H1 (cell line): ENCODE results near the gene HOXD11. TPM values are rescaled to one million over a fixed set of nuclear protein-coding genes. Genes with fewer than 3 reads are reported as not detected.

Experiments used
- CTCF ChIA-PET: fragments of 300-600 bp; sonication (Branson Sonifier 250); formaldehyde crosslinking; loops from one replicate; lab custom pipeline; 2021; ENCODE audit not compliant: partially characterized antibody; lab: Charles Lee
- POLR2A ChIA-PET: fragments of 300-600 bp; sonication (Branson Sonifier 250); formaldehyde crosslinking; loops from one replicate; lab custom pipeline; 2021; ENCODE audit warnings: inconsistent platforms; ENCODE audit not compliant: partially characterized antibody; lab: Charles Lee
- DNase-seq, 2 experiments: peaks; one replicate each; pipeline versions ENCODE4 v3.0.0 to v3.0.0-alpha.2; 2010 to 2022; ENCODE audit warnings: low spot score in 2 of 2, low read depth in 1 of 2, mixed read lengths in 1 of 2
- FAIRE-seq: peaks from 2 replicates; lab custom pipeline; 2011; peaks lifted over from hg19 to GRCh38; lab: Jason Lieb, UNC
- H2AFZ ChIP-seq: 2 replicates; pipeline ENCODE4 v1.8.1; 2012; ENCODE audit warnings: low read length, inconsistent platforms
- H2AK5ac ChIP-seq: 2 replicates; pipeline ENCODE4 v1.6.1; 2013; ENCODE audit warnings: low read depth, low read length
- H2BK120ac ChIP-seq: replicated peaks from 2 replicates; pipeline ENCODE3; 2013; ENCODE audit warnings: low read depth, low read length, inconsistent platforms
- H2BK12ac ChIP-seq: 2 replicates; pipeline ENCODE4 v1.6.1; 2013; ENCODE audit warnings: low read depth, low read length
- H2BK15ac ChIP-seq: 2 replicates; pipeline ENCODE4 v1.6.1; 2013; ENCODE audit warnings: low read length
- H2BK20ac ChIP-seq: 2 replicates; pipeline ENCODE4 v1.6.1; 2013; ENCODE audit warnings: low read length
- H2BK5ac ChIP-seq: 2 replicates; pipeline ENCODE4 v1.6.1; 2013; ENCODE audit warnings: low read depth, low read length
- H3K14ac ChIP-seq: 2 replicates; pipeline ENCODE4 v1.6.1; 2013; ENCODE audit warnings: inconsistent platforms; ENCODE audit not compliant: insufficient read length
- H3K18ac ChIP-seq: 2 replicates; pipeline ENCODE4 v1.6.1; 2013; ENCODE audit warnings: low read length; ENCODE audit errors: extremely low read depth
- H3K23ac ChIP-seq: 2 replicates; pipeline ENCODE4 v1.6.1; 2013; ENCODE audit warnings: inconsistent platforms; ENCODE audit not compliant: insufficient read length
- H3K23me2 ChIP-seq: 2 replicates; pipeline ENCODE4 v1.6.1; 2013; ENCODE audit warnings: low read depth, low read length
- H3K27ac ChIP-seq: 2 replicates; pipeline ENCODE4 v1.6.1; 2011; ENCODE audit warnings: low read depth, low read length, inconsistent platforms
- H3K27me3 ChIP-seq, 4 experiments: replicated peaks in 1 of 4; 1 replicate in 1 of 4; 2 replicates in 3 of 4; pipeline versions ENCODE4 v1.6.1 to v1.8.1; 2011 to 2013; ENCODE audit warnings: low read length in 3 of 4, mild to moderate bottlenecking in 3 of 4, inconsistent platforms in 2 of 4, mixed read lengths in 2 of 4, moderate library complexity in 1 of 4; ENCODE audit not compliant: control insufficient read depth in 3 of 4, insufficient read depth in 3 of 4; ENCODE audit errors: extremely low read depth in 1 of 4
- H3K36me3 ChIP-seq, 4 experiments: 2 replicates each; pipeline versions ENCODE4 v1.6.1 to v1.8.1; 2011 to 2013; ENCODE audit warnings: mild to moderate bottlenecking in 4 of 4, low read length in 3 of 4, moderate library complexity in 2 of 4, control low read depth in 1 of 4, inconsistent platforms in 1 of 4; ENCODE audit not compliant: insufficient read depth in 4 of 4, control insufficient read depth in 2 of 4
- H3K4ac ChIP-seq: replicated peaks from 2 replicates; pipeline ENCODE3; 2013; ENCODE audit warnings: low read length, low read depth, mixed read lengths, inconsistent platforms; ENCODE audit not compliant: insufficient read length
- H3K4me1 ChIP-seq, 4 experiments: replicated peaks in 1 of 4; 1 replicate in 1 of 4; 2 replicates in 3 of 4; pipeline versions ENCODE4 v1.6.1 to v1.8.1; 2011 to 2013; ENCODE audit warnings: low read length in 3 of 4, inconsistent platforms in 2 of 4, mixed read lengths in 1 of 4; ENCODE audit not compliant: insufficient read depth in 4 of 4, control insufficient read depth in 3 of 4
- H3K4me2 ChIP-seq, 2 experiments: 2 replicates each; pipeline versions ENCODE4 v1.6.1 to v1.8.1; 2011 to 2013; ENCODE audit warnings: low read depth in 2 of 2, low read length in 2 of 2, control low read depth in 1 of 2, inconsistent platforms in 1 of 2, mild to moderate bottlenecking in 1 of 2; ENCODE audit not compliant: insufficient read depth in 1 of 2
- H3K4me3 ChIP-seq, 4 experiments: fragments of 200-600, 300-600 bp in 1 of 4; sonication (generic), shearing (Covaris generic), sonication (Bioruptor Twin) in 1 of 4; 2 replicates each; pipeline versions ENCODE4 v1.5.1 to v1.8.1; 2011 to 2016; ENCODE audit warnings: low read length in 4 of 4, low read depth in 3 of 4, control low read depth in 2 of 4, inconsistent platforms in 2 of 4, mild to moderate bottlenecking in 2 of 4, mixed read lengths in 1 of 4, moderate library complexity in 1 of 4; ENCODE audit not compliant: insufficient read depth in 2 of 4; ENCODE audit errors: extremely low read depth in 1 of 4
- H3K56ac ChIP-seq: replicated peaks from 2 replicates; pipeline ENCODE3; 2013; ENCODE audit warnings: low read depth, mild to moderate bottlenecking, mixed read lengths, low read length, inconsistent platforms; ENCODE audit not compliant: insufficient read length
- H3K79me1 ChIP-seq: 2 replicates; pipeline ENCODE4 v1.6.1; 2013; ENCODE audit warnings: low read depth, low read length, control low read depth
- H3K79me2 ChIP-seq, 2 experiments: 2 replicates each; pipeline versions ENCODE4 v1.6.1 to v1.8.1; 2012 to 2013; ENCODE audit warnings: low read length in 2 of 2, mild to moderate bottlenecking in 2 of 2, inconsistent platforms in 1 of 2; ENCODE audit not compliant: insufficient read depth in 2 of 2, control insufficient read depth in 1 of 2
- H3K9ac ChIP-seq, 4 experiments: replicated peaks in 1 of 4; 1 replicate in 1 of 4; 2 replicates in 3 of 4; pipeline versions ENCODE4 v1.6.1 to v1.8.1; 2011 to 2013; ENCODE audit warnings: low read depth in 3 of 4, low read length in 3 of 4, control low read depth in 2 of 4, mild to moderate bottlenecking in 2 of 4, moderate library complexity in 2 of 4, inconsistent platforms in 1 of 4; ENCODE audit errors: extremely low read depth in 1 of 4
- H3K9me3 ChIP-seq, 2 experiments: 2 replicates each; pipeline versions ENCODE4 v1.6.1 to v1.8.1; 2012 to 2013; ENCODE audit warnings: mild to moderate bottlenecking in 2 of 2, moderate library complexity in 2 of 2, control low read depth in 1 of 2, inconsistent platforms in 1 of 2, low read depth in 1 of 2, low read length in 1 of 2, mixed read lengths in 1 of 2; ENCODE audit not compliant: insufficient read depth in 2 of 2
- H4K20me1 ChIP-seq, 2 experiments: replicated peaks in 1 of 2; 2 replicates each; pipeline versions ENCODE3 to v1.8.1; 2011 to 2013; ENCODE audit warnings: inconsistent platforms in 2 of 2, low read length in 2 of 2, mild to moderate bottlenecking in 1 of 2; ENCODE audit not compliant: insufficient read depth in 2 of 2, control insufficient read depth in 1 of 2
- H4K5ac ChIP-seq: 2 replicates; pipeline ENCODE4 v1.6.1; 2013; ENCODE audit warnings: low read length, low read depth, mixed read lengths, inconsistent platforms; ENCODE audit not compliant: insufficient read length
- H4K8ac ChIP-seq: 2 replicates; pipeline ENCODE4 v1.8.0; 2013; ENCODE audit warnings: mild to moderate bottlenecking, moderate library complexity, low read length, inconsistent platforms; ENCODE audit not compliant: insufficient read depth; ENCODE audit errors: extremely low read depth
- H4K91ac ChIP-seq: replicated peaks from 2 replicates; pipeline ENCODE3; 2013; ENCODE audit warnings: low read length, mixed read lengths, inconsistent platforms; ENCODE audit not compliant: insufficient read length
- ATF2 ChIP-seq: IDR thresholded peaks from 2 replicates; pipeline ENCODE4 v1.6.1; 2012; ENCODE audit warnings: low read length, inconsistent platforms
- CHD2 ChIP-seq: IDR thresholded peaks from 2 replicates; pipeline ENCODE4 v1.6.1; 2012; ENCODE audit warnings: low read length, improper control_type of control experiment
- CTBP2 ChIP-seq: IDR thresholded peaks from 2 replicates; pipeline ENCODE4 v1.7.0; 2011; ENCODE audit warnings: borderline replicate concordance, mild to moderate bottlenecking, moderate library complexity, mixed read lengths, low read length; ENCODE audit not compliant: insufficient read depth, insufficient read length
- HDAC6 ChIP-seq: IDR thresholded peaks from one replicate; pipeline ENCODE4 v1.7.1; 2012; ENCODE audit warnings: low read depth, mild to moderate bottlenecking, inconsistent platforms, low read length, moderate library complexity
- NANOG ChIP-seq: IDR thresholded peaks from 2 replicates; pipeline ENCODE4 v1.6.1; 2011; ENCODE audit warnings: low read length, low read depth, mild to moderate bottlenecking, inconsistent platforms; ENCODE audit not compliant: insufficient read depth, poor library complexity, severe bottlenecking
- POLR2AphosphoS5 ChIP-seq: IDR thresholded peaks from 2 replicates; pipeline ENCODE4 v1.6.1; 2011; ENCODE audit warnings: low read depth, low read length
- RBBP5 ChIP-seq: IDR thresholded peaks from 2 replicates; pipeline ENCODE4 v1.7.1; 2012; ENCODE audit warnings: low read depth, mild to moderate bottlenecking, inconsistent platforms, low read length, moderate library complexity, borderline replicate concordance
- TCF12 ChIP-seq: IDR thresholded peaks from 2 replicates; pipeline ENCODE4 v1.6.1; 2011; ENCODE audit warnings: low read depth, mild to moderate bottlenecking, low read length
- TEAD4 ChIP-seq: IDR thresholded peaks from 2 replicates; pipeline ENCODE4 v1.6.1; 2012; ENCODE audit warnings: low read depth, low read length, inconsistent platforms, mixed read lengths
- ZNF274 ChIP-seq: IDR thresholded peaks from 2 replicates; pipeline ENCODE4 v1.7.0; 2012; ENCODE audit warnings: low read length, borderline replicate concordance; ENCODE audit errors: extremely low read depth
- WGBS, 2 experiments: shearing (Covaris generic) in 1 of 2; methylation state at CpG; one replicate each; pipeline versions ENCODE4 v1.1.6 to v1.1.7; 2013 to 2015; ENCODE audit warnings: low lambda C conversion rate in 2 of 2, mixed read lengths in 2 of 2, inconsistent platforms in 1 of 2, low coverage in 1 of 2, missing lambda C conversion rate in 1 of 2; ENCODE audit not compliant: insufficient replicate concordance in 2 of 2, insufficient coverage in 1 of 2, insufficient read length in 1 of 2; ENCODE audit errors: extremely low coverage in 1 of 2, missing lambda C conversion rate in 1 of 2; 5-methylcytosine and 5-hydroxymethylcytosine counted together
- polyA plus RNA-seq, 7 experiments: library from polyadenylated mRNA; depleted of rRNA in 3 of 7; stranded (reverse) in 5 of 7; unstranded in 2 of 7; fragments of >200 nt in 5 of 7; fragments of 200-250 nt in 2 of 7; gene quantifications; 1 replicate in 5 of 7; 2 replicates in 1 of 7; 4 replicates in 1 of 7; pipeline versions ENCODE4 v1.2.1 to v1.2.3, GENCODE V29; 2011 to 2013; ENCODE audit warnings: missing spikeins in 2 of 7, mixed read lengths in 2 of 7
- total RNA-seq: library from RNA; stranded (reverse); fragmentation: NEBNext Ultra II Directional; extraction: Animal tissue kit (Norgen Biotek cat#: 25700); gene quantifications from 2 replicates; pipeline ENCODE4 v1.2.1, GENCODE V29; 2021

HOXD11 gene
- total and polyA plus RNA-seq, 2 of the 8 experiments (the other 6 are each of a cell fraction or from before 2014, with no cell fraction given), result not detected

GRCh38 chr2:176158855-176159662 is 52.0 kb downstream of the HOXD11 start:
- Histone ChIP-seq H3K18ac (no peak overlapping the region; the same call in 1 of the 2 replicates), H4K91ac (no peak overlapping the region), H3K27me3 (peaks cover 98 to 100% (median 100%) of the 10 kb centered on the region in 4 experiments), H3K14ac (no peak overlapping the region), H2BK12ac (no peak overlapping the region), H3K23ac (no peak overlapping the region), H2AFZ (no peak overlapping the region), H2BK120ac (no peak overlapping the region), H3K56ac (no peak overlapping the region), H3K9ac (no peak overlapping the region), H3K4ac (no peak overlapping the region), H3K4me3 (no peak overlapping the region), H4K20me1 (peaks cover 32 to 42% of the 10 kb centered on the region in 2 experiments), H3K9me3 (no peaks in the 10 kb centered on the region), H4K5ac (no peak overlapping the region), H3K79me1 (no peaks in the 10 kb centered on the region), H3K27ac (no peak overlapping the region), H2BK15ac (no peak overlapping the region), H3K4me2 (peak overlapping the region in 1 of 2 experiments; percentile 39; a peak in 1 of 4 replicates), H3K36me3 (peaks cover 0 to 10% (median 0%) of the 10 kb centered on the region in 4 experiments; a peak in 1 of 8 replicates), H2AK5ac (peak overlapping the region; percentile 65; the same call in 1 of the 2 replicates), H2BK20ac (no peak overlapping the region), H2BK5ac (no peak overlapping the region), H4K8ac (no peak overlapping the region), H3K4me1 (peaks cover 0 to 8% (median 5%) of the 10 kb centered on the region in 4 experiments; a peak in 5 of 7 replicates), H3K23me2 (no peaks in the 10 kb centered on the region), H3K79me2 (no peaks in the 10 kb centered on the region)
- ChIA-PET CTCF (interaction anchor here (0.6 to 3.6 kb wide), 10 partner anchors 12 to 1038 kb away, joined by 3 to 26 read pairs (median 4); no protein-coding TSS in a partner anchor), POLR2A (interaction anchor here (0.9 to 1.2 kb wide), 3 partner anchors 14 to 30 kb away, joined by 3 read pairs; partner anchors contain the start of gene HOXD1)
- 13% methylated on average over 29 of the region's 39 CpGs; no CpG with 5 or more reads in 1 of the 2 experiments for WGBS, 2 experiments
- DNase-seq (no peak), FAIRE-seq (no peak)
- TF ChIP-seq ZNF274 (no peak), POLR2AphosphoS5 (no peak), CHD2 (no peak), ATF2 (no peak), NANOG (no peak), TEAD4 (no peak), HDAC6 (no peak), TCF12 (no peak), CTBP2 (peak; percentile 55), RBBP5 (no peak)
